ENCODE data around the gene TJAP1. TPM values are rescaled to one million over a fixed set of nuclear protein-coding genes. Genes with fewer than 3 reads are reported as not detected.

Gene TJAP1
- total and polyA plus RNA-seq, 8 donors: 24.5 to 46.9 (median 37.5) TPM

DNA sequence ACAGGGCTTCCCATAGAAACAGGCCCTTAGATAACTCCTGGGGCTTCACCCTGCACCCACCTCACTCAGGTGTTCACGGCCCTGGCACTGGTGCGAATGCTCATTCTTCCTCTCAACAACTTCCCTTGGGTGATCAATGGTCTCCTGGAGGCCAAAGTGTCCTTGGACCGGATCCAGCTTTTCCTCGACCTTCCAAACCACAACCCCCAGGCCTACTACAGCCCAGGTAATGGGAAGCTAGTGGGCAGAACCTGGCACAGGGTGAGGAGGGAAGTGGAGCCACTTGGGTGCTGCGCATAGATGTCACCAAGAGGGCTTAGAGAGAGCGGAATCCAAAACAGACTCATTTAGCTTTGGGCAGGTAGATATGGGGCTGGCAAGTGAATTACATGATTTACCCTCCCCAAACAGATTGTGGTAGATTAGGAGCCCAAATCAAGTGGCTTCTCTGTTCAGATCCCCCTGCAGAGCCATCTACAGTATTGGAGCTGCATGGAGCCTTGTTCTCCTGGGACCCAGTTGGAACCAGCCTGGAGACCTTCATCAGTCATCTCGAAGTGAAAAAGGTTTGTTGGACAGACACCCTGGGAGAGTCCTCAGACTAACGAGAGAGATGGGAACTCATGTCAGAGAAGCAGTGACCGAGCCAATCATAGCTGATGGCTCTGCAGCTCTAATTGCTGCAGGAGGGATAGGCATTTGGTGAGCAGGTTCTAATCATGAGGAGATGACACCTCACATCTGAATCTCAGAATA lies 41.5 kb upstream of the TJAP1 start:
- H3K9me3 ChIP-seq: no peaks in the 10 kb centered on the region
- no peaks in the 10 kb centered on the region for H3K27me3 ChIP-seq
- peak overlapping the region in 1 of 2 donors; percentile 37 for H3K27ac ChIP-seq
- TF ChIP-seq, protein P1, sequence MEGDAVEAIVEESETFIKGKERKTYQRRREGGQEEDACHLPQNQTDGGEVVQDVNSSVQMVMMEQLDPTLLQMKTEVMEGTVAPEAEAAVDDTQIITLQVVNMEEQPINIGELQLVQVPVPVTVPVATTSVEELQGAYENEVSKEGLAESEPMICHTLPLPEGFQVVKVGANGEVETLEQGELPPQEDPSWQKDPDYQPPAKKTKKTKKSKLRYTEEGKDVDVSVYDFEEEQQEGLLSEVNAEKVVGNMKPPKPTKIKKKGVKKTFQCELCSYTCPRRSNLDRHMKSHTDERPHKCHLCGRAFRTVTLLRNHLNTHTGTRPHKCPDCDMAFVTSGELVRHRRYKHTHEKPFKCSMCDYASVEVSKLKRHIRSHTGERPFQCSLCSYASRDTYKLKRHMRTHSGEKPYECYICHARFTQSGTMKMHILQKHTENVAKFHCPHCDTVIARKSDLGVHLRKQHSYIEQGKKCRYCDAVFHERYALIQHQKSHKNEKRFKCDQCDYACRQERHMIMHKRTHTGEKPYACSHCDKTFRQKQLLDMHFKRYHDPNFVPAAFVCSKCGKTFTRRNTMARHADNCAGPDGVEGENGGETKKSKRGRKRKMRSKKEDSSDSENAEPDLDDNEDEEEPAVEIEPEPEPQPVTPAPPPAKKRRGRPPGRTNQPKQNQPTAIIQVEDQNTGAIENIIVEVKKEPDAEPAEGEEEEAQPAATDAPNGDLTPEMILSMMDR (IDR thresholded peaks at IDR 0.05): no peak
- DNase-seq: no peak
- no peak overlapping the region for H3K4me3 ChIP-seq
- ATAC-seq: no peak
- peaks cover 0 to 86% of the 10 kb centered on the region in 2 donors for H3K36me3 ChIP-seq
- intact Hi-C loops (cut with DNase I): no loop called here
- peaks cover 0 to 10% of the 10 kb centered on the region in 2 donors for H3K4me1 ChIP-seq

DNA sequence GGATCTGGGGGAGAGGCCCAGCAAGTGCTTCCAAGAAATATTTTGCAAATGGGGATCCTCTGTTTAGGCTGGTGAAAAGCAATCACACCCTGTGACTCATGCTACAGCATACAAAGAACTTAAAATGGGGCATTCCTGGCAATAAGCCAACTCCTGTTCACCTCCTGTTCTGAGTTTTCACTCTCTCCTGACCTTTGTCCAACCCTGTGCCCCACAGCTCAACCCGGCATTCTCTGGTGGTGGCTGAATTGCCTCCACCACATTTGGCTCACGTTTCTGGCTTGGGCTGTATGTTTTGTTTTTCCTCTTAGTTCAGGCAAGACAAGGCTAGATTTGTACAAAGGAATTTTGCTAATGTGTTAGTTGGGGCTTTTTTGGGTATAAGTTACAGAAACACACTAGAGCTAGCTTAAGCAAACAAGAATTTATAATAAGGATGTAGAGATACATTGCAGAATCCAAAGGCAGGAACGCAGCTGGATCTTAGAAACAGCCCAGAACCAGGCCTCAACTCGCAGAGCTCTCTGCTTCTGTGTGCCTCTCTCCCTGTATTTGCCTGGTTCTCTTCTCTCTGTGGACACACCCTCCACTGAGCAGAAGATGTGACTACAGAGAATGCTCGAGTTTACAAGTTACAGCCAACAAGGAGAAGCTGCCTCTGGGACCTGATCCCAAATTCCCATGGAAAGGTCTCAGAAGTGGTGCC lies 40.6 kb upstream of the TJAP1 start:
- DNase-seq: peak in 2 of 4 donors; percentile 28 to 57
- Histone ChIP-seq H3K36me3 (peaks cover 0 to 90% of the 10 kb centered on the region in 2 donors), H3K27ac (peak overlapping the region in 1 of 2 donors; percentile 37), H3K4me1 (peaks cover 0 to 10% of the 10 kb centered on the region in 2 donors), H3K27me3 (no peaks in the 10 kb centered on the region), H3K4me3 (no peak overlapping the region), H3K9me3 (no peaks in the 10 kb centered on the region)
- peak; percentile 75 for ATAC-seq
- TF ChIP-seq, protein P1 (IDR thresholded peaks at IDR 0.05): no peak
- intact Hi-C loops (cut with DNase I): no loop called here

DNA sequence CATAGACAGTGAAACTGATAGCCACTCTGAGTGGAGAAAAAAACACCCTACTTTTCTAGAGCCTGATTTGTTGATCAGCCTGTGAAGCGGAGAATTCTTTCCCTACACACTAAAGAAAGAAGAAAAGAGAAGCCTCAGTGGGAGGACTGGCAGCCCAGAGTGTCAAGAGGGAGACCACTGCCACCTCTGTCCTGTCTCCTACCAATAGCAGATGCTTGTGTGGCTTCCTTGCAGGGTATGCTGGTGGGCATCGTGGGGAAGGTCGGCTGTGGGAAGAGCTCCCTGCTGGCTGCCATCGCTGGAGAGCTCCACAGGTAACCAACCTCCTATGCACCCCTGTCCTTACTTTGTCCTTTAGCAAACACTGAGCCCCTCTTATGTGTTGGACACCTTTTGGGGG lies 39.7 kb upstream of the TJAP1 start:
- Histone ChIP-seq H3K27ac (no peak overlapping the region), H3K4me3 (no peak overlapping the region), H3K36me3 (peaks cover 0 to 90% of the 10 kb centered on the region in 2 donors), H3K4me1 (peaks cover 0 to 10% of the 10 kb centered on the region in 2 donors), H3K27me3 (no peaks in the 10 kb centered on the region), H3K9me3 (no peaks in the 10 kb centered on the region)
- TF ChIP-seq, protein P1 (IDR thresholded peaks at IDR 0.05): no peak
- intact Hi-C loops (cut with DNase I): no loop called here
- ATAC-seq: no peak
- DNase-seq: no peak

DNA sequence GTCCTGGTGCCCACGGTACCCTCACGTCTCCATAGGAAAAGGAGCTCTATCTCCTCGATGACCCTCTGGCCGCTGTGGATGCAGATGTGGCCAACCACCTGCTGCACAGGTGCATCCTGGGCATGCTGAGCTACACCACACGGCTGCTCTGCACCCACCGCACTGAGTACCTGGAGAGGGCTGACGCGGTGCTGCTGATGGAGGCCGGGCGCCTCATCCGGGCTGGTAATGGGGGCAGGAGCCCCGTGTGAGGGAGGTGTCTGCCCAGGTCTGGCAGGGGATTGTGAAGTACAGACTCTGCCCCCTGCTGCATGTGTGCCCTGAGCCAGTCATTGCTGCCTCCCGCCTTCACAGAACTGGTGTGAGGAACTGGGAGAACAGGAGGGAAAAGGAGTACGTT lies 34.4 kb upstream of the TJAP1 start:
- DNase-seq: no peak
- no peak overlapping the region for H3K27ac ChIP-seq
- no peaks in the 10 kb centered on the region for H3K27me3 ChIP-seq
- no peaks in the 10 kb centered on the region for H3K9me3 ChIP-seq
- H3K4me3 ChIP-seq: no peak overlapping the region
- H3K4me1 ChIP-seq: no peaks in the 10 kb centered on the region
- peaks cover 0 to 100% of the 10 kb centered on the region in 2 donors for H3K36me3 ChIP-seq
- TF ChIP-seq, protein P1 (IDR thresholded peaks at IDR 0.05): no peak
- intact Hi-C loops (cut with DNase I): no loop called here
- ATAC-seq: no peak

DNA sequence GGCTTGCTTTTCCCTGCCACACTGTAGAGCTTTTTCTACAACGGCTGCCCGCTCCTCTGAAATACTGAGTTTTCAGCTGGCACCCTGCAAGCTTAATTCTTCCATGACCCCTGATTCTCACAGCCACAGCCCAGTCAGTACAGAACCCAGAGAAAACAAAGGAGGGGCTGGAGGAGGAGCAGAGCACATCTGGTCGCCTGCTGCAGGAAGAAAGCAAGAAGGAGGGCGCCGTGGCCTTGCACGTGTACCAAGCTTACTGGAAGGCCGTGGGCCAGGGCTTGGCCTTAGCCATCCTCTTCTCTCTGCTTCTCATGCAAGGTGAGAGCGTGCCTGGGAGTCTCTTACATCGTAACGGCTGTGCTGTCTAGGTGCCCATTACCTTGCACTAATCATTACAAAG lies 33.3 kb upstream of the TJAP1 start:
- H3K4me3 ChIP-seq: no peak overlapping the region
- TF ChIP-seq, protein P1 (IDR thresholded peaks at IDR 0.05): no peak
- ATAC-seq: no peak
- no peaks in the 10 kb centered on the region for H3K9me3 ChIP-seq
- H3K36me3 ChIP-seq: peaks cover 0 to 100% of the 10 kb centered on the region in 2 donors
- no peaks in the 10 kb centered on the region for H3K27me3 ChIP-seq
- H3K4me1 ChIP-seq: no peaks in the 10 kb centered on the region
- H3K27ac ChIP-seq: no peak overlapping the region
- intact Hi-C loops (cut with DNase I): no loop called here
- DNase-seq: no peak

Data from left lung (tissue), 10 donors.